Activated CD8-positive, alpha-beta memory T cell treated with anti-CD3 and anti-CD28 coated beads, Interleukin-2, amount 50 U/mL, for 1 hour (primary cell): ENCODE results near the gene DRAP1.
"Not testable (repeated sequence)": the region's sequence is repeated elsewhere in the genome, so short reads cannot be mapped to it uniquely, and the experiment has no call there.

ENCODE experiments used
- DNase-seq: peaks from one replicate; pipeline ENCODE4 v3.0.0-alpha.2; 2020; ENCODE audit errors: extremely low read depth

The DRAP1 gene

DNA sequence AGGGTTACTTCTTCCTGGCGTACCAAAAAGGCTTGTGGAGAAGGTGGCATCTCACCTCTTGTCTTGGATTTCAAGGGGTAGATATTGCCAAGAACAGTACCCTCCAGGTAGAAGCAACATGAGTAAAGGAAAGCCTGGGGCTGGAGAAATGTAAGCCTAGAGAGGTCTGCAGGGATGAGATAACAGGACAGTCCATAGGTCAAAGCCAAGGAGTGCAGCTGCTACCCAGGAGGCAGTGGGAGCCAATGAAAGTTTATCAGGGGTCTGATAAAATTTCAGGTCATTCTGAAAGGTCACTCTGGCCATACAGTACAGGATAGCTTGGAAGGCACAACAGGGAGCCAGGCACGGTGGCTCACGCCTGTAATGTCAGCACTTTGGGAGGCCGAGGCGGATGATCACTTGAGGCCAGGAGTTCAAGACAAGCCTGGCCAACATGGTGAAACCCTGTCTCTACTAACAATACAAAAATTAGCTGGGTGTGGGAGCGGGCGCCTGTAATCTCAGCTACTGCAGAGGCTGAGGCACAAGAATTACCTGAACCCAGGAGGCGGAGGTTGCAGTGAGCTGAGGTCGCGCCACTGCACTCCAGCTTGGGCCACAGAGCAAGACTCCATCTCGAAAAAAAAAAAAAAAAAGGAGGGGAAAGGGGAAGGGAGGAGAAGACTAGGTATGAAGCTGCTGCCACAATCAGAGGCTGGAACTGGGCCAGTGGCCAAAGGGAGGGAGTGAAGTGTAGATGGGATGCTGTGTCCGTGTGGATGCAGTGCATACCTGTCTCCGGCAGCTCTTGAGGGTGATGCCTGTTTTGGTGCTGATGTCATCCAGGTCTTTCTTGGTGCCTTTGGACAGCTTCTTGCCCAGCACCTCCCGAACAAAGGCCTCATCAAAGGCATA is 32.2 kb upstream of the DRAP1 start:
- DNase-seq = no peak

- no peak for DNase-seq
These were observed 31.5 kb upstream of the DRAP1 start for GRCh38 chr11:65887723-65888162.

DNA sequence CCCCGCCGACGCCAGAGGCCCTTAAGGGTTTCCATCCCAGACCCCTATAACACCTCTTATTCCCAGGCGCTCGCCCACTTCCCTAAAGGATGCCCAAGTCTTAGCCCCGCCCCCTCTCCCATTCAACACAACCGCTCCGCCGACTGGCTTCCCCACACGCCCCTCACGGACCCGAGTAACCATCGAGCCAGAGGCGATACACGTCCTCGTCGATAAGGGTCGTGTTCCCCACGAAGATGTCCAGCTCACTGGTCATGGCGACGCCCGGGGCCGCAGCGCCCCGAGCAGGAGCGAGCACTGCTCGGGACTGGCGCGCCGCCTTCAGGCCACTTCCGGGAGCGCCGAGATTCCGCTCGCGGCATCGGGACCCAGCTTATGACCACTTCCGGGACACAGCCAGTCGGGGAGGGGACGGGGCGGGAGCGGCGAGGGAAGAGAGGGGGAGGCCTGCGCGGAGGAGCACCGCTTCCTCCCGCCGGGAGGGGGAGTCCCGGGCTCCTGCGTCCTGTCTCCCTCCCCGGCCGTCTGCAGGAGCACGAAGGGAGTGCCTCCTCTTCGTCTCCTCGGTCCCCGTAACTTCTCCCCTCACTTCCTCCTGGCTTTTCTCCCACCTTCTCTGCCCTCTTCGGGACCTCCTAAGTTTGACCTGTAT is 30.9 kb upstream of the DRAP1 start, which contains the start of gene FIBP:
Gene FIBP, minus strand, starts transcription at position 309 of the 652 bp plus-strand sequence. Its CDS starts 53 bp downstream, at position 256.
- peak; percentile 91 for DNase-seq

GRCh38 chr11:65890324-65891218 is 28.7 kb upstream of the DRAP1 start, which contains the start of gene CCDC85B:
Gene CCDC85B (plus strand): TSS chr11:65890673. CDS start chr11:65890784, 111 bp downstream.
- peak; percentile 93 for DNase-seq

DNA sequence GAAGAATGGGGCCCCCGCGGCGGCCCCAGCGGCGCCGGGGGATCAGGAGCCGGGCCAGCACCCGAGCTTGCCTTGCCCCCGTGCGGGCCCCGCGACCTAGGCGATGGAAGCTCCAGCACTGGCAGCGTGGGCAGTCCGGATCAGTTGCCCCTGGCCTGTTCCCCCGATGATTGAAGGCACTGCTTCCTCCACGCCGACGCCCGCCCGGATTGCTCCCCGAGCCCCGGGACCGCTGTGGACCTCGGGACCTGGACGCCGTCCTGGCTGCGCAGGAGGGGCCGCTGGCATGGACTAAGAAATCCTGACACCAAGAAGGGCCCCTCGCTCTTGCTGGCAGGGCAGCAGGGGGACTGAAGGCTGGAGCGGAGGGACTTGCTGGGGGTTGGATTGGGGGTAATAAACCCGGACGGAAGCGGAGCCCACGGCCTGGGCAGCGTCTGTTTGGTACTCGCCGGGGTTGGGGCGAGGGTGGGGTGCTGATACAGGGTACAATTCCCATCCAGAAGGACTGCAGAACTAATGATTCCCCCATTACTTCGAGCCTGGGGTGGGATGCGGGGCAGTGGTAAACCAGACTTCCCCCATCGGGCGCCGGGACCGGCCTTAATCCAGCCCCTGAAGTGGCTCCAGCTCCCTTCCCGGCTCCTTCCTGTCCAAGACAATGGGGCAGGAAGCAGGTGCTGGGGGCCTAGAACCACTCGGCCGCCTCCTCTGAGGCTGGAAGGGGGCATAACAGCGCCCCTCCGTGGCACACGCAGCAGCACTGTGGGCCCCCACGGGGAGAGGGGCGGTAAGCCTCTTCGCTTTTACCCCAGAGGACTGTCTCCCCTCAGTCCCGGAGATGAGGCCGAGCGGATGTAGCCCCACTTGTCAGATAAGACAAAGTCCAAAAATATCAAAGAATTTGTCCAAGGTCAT is 27.7 kb upstream of the DRAP1 start:
- no peak for DNase-seq

DNA sequence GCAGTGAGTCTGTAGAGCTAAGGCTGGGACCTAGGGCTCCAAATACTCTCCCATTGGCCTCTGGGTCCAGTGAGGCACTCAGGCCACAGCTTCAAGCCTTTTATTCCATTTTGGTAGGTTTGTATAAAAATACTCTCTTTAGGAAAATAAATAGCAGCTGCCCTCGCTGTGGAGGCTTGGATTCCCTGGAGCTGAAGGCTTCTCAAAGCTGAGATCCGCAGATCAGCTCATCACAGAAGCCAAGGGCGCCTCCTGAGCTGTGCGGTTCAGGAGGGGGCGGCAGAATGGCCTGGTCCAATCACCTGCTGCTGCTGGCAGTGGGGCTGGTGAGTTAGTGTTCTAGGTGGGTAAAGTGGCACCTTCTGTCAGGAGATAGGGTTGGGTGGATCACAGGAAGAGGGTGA is 27.1 kb upstream of the DRAP1 start:
- DNase-seq = not testable (repeated sequence)

DNA sequence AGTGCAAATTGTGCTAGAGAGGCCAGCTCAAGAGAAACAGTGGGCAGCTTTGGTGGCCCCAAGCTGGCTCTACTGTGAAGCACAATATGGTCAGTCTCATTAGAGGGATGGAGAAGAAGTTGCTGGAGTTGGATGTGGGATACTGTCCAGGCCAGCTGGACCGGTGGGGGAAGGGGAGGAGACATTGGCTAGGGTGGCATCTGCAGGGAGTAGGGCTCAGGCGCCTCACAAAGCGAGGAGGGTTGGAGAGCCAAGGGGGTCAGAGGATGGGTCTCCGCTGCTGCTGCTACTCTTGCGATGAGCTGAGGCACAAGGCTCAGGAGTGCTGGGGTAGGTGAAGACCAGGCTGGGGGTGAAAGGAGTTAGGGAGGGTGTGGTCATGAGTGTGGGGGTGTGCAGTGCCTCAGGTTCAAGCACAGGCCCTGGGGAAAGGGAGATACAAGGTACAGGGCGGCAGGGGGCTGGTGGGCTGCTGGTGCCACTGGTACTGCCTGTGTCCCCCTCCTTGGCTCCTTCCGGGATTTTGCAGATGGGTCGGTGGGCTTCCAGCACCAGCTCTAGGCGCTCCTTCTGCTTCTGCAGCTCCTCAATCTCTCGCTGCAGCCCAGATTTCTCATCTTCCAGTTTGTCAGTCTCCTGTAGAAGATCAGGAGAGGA is 26.4 kb upstream of the DRAP1 start:
- DNase-seq = no peak

DNA sequence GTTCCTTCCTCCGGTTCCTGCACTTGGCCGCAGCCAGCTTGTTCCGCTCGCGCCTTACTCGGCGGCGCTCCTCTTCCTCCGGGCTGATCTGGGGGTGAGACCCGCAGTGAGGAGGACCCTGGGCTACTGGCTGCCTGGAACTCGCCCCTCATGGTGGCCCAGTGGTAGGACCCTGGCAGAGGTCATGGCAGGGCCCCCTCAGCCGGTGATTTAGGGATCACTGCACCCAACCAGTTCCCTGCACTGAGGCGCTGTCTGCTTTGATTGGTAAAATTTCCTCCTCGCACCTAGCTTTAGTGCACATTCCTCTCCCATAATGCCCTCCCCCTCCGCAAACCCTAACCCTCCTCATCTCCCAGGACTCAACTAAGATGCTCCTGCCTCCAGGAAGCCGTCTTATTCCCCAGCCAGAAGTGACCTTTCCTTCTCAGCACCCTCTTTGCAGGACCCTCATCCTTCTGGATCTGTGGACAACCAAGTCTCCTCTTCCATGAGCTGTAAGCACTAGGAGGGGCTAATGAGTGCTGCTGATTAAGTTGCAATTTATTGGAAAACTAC is 25.1 kb upstream of the DRAP1 start:
- no peak for DNase-seq

DNA sequence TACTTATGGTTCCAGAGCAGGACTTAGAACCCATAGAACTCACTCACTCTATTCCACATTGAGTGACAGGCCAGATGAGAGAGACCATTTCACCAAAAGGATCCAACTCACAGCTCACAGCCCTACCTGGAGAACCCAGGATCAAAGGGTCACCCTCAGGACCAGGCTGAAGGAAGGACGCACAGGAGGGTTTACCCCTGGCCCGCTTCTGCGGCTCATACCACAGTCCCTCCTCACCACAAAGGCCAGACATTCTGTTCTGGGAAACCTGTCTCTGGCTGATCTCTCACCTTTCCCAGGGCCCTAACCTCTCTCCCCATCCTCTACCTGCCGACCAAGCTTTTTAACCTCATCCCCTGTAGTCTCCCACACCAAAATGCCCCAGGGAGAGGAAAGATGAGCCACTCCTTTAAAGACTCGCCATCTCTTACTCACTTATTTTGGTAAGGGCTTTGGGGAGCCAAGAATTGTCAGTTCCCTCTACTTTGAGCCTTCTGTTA is 23.7 kb upstream of the DRAP1 start:
- no peak for DNase-seq

DNA sequence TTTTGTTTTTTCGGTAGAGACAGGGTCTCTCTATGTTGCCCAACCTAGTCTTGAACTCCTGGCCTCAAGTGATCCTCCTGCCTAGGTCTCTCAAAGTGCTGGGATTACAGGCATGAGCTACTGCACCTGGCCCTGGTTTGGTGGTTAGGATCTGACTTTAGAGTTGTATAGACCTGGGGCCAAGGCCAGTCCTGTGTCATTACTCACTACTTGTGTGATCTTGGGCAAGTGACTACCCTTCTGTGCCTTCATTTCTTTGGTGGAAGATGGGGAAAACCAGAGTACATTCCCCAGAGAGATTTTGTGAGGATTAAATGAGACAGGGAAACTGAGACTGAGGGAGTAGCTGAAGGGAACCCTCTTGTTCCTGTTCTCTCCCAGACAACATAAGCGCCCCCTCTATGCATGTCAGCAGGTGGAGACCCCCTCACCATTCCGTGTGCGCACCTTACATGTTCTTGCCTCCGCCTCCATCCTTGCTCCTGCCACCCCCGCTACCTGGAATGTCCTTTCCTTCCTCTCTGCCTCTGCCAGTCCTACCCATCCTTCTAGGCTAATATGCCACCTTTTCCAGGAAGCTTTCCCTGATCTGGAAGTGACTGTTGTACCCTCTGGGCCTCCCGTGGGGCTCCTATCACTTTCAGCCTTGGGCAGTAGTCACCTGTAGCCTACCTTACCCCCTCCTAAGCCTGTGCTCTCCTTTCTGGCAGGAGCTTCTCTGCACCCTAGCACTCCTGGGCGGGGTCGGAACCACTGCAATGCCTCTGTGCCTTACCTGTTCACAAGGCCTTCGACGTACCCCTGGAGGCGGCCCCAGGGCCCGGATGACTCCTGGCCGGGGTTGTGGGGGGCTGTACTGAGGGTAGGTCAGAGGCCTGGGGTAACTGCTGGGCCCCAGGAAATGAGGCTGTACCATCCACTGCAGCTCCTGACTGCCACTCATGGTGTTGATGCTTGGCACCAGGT is 22.9 kb upstream of the DRAP1 start:
- no peak for DNase-seq

GRCh38 chr11:65897020-65897471 is 22.2 kb upstream of the DRAP1 start:
- DNase-seq = no peak

DNA sequence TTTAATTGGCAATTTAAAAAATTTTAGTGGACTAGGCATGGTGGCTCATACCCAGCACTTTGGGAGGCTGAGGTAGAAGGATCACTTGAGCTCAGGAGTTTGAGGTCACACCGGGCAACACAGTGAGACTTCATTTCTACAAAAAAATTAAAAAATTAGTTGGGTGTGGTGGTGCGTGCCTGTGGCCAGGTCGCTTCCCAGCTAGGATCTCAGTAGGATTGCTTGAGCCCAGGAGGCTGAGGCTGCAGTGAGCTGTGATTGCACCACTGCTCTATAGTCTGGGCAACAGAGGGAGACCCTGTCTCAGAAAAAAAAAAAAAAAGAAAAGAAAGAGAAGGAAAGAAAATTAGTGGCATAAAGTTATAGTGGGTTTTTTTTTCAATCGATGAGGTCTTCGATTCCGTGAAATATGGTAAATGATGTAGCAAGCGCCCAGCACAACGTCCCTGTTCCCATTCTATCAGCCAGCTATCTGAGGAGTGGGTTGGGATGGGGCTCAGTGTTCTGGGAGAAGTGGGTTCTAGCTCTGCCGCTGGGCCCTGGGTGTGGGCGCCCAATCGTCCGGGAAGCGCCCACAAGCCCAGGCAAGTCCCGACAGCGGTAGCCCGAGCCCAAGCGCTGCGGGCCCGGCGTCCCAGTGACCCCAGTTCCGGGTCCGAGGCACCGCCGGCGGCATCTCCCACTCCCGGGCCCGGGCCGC is 20.4 kb upstream of the DRAP1 start:
- no peak for DNase-seq

DNA sequence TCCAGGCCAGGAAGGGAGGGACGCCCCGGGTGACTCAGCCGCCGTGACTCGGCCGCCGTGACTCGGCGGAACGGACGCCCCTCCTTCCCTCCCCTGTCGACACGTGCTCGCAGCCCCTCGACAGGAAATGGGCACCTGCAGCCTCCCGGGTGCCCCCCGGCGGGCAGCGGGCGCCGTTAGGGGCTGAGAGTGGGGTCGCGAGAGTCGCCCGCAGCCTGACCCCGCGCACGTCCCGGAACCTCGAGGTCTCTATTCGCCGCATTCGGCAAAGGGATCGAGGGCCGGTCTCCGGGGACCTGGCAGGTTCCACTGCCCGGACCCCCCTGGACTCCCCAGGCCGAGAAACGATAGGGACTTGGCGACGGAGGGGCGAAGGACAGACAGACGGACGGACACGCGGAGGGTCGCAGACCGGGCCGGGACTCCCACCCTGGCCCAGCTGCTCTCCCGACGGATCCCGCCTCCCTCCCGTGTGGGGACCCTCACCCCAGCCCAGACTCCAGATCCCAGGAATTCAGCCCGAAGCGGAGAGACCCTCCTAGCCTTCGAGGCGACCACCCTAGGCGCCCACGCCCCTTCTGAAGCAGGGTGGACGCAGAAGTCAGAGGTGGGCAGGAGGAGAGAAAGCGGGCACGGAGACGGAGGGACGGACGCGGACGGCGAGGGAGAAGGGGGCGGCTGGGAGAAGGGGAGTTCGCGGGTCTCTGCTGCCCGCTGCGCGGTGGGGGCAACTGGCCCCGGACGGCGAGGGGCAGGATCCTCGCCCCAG is 19.7 kb upstream of the DRAP1 start:
- DNase-seq = no peak

DNA sequence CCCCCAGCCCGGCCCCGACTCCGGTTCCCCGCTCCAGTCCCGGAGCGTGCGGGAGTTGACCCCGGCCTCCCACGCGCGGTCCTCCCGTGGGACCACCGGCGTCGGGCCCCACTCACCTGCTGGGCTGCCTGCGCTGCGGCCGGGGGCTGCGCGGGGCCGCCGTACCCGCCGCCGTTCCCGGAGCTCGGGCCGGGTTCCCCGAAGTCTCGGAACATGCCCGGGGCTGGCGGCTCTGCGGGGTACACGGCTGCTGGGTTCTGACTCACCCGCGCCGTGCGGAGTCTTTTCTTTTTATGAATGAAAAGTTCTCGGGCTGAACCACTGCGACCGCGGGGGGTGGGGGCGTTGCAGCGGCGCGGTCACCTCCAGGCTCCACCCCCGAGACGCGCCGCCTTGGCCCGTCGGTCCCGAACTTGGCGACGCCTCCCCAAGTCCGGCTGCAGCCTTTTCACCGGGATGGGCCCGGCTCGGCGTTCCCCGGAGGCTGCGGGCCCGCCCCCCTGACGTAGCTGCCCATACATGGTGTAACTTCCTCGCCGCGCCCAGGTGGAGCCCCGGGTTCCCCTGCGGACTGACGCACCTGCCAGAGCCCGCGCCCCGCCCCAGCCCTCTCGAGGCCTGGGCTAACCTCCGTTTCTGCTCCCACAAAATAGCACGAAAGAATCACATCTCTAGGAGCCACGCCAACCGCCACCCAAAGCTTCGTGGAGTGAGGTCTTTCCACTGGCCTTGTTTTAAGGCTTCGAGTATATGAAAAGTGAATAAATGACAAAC is 18.9 kb upstream of the DRAP1 start, which contains the start of gene FOSL1:
Gene FOSL1, minus strand, starts transcription at position 264 of the 774 bp plus-strand sequence. Its CDS starts 49 bp downstream, at position 215.
- peak; percentile 93 for DNase-seq

DNA sequence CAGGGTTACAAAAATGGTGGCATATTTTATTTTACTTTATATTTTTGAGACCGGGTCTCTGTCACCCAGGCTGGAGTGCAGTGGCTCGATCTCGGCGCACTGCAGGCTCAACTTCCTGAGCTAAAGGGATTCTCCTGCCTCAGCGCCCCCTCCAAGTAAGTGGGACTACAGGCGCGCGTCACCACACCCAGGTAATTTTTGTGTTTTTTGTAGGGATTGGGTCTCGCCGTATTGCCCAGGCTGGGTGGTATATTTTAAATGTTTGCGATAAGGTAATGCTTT is 18.4 kb upstream of the DRAP1 start:
- DNase-seq = no peak

DNA sequence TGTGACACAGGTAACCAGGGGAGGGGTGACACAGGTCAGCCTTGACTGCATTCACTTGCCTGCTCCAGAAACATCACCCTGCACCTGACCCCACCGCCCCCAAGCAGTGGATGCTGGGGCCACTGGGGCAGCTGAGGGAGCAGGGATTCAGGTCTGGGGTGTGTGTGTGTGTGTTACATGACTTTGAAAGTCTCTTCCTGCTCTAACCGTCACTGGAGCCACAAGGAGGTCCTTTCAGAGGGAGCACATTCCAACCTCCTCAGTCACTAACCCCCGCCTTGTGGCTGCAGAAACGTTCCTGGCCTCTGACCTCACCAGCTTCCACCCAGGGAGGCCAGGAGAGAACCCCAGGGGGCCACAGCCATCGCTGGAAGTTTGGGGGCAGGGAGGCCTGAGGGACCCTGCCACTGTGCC is 16.2 kb upstream of the DRAP1 start:
- DNase-seq = no peak
